Esophagus squamous epithelium (tissue), 4 donors: ENCODE data around the gene CHST12.

ENCODE experiments used
- CTCF ChIP-seq, 6 experiments: fragments of 450-650 bp in 4 of 6; fragments of 200-600 bp in 2 of 6; sonication (generic) in 2 of 6; IDR thresholded peaks; one replicate each; pipeline ENCODE4 v1.5.1; 2016 to 2019; ENCODE audit warnings: antibody characterized with exemption in 6 of 6, mild to moderate bottlenecking in 4 of 6, moderate library complexity in 4 of 6
- POLR2A ChIP-seq, 4 donors: fragments of 450-650 bp; IDR thresholded peaks; one replicate each; pipeline ENCODE4 v1.6.1; 2017; ENCODE audit warnings: antibody characterized with exemption in 4 of 4, mild to moderate bottlenecking in 4 of 4, moderate library complexity in 3 of 4

- TF ChIP-seq CTCF (IDR thresholded peaks at IDR 0.05) (no peak), POLR2A (IDR thresholded peaks at IDR 0.05) (no peak)
Observed at GRCh38 chr7:2383543-2384274, 19.7 kb upstream of the CHST12 start.
